SIG-M5 (cell line): ENCODE measurements around the gene DCAF12.
A peak's percentile ranks its signal among the peaks of the same experiment; 100 is the strongest.

ENCODE experiments used
- DNase-seq: peaks from one replicate; lab custom pipeline; 2025; lab: John Stamatoyannopoulos, UW

The DCAF12 gene

GRCh38 chr9:34125681-34126206 is 754 bp downstream of the DCAF12 start:
- DNase-seq = no peak

GRCh38 chr9:34124926-34125325 is 1.6 kb downstream of the DCAF12 start:
- DNase-seq = no peak

DNA sequence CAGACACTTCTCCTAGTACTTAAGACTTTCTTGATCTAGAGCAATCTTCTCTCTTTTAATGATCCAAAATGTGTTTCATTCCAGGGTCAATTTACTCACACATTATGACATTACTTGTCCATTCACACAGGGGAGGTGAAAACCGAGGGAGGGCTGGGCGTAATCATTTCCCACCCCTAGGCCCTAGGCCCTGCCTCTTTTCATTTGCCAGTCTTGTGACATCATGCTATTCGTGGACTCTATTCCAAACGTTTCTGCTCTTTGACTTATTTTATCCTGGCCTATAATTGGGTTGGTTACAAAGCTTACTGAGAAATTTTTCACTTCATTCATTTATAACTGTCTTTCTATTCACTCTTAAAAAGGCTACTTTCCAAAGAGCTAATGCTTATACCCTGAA is 2.4 kb downstream of the DCAF12 start:
- DNase-seq = no peak

GRCh38 chr9:34123682-34124081 is 2.8 kb downstream of the DCAF12 start:
- peak; percentile 80 for DNase-seq

GRCh38 chr9:34121996-34122395 is 4.5 kb downstream of the DCAF12 start:
- no peak for DNase-seq

DNA sequence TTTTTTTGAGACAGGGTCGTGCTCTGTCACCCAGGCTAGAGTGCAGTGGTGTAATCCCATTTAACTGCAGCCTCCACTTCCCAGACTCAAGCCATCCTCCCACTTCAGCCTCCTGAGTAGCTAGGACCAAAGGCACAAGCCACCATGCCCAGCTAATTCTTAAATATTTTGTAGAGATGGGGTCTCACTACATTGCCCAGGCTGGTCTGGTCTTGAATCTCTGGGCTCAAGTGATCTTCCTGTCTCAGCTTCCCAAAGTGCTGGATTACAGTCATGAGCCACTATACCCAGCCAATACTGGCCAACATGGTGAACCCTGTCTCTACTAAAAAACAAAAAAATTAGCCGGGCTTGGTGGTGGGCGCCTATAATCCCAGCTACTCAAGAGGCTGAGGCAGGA is 6.8 kb downstream of the DCAF12 start:
- DNase-seq = no peak

GRCh38 chr9:34114436-34114835 is 12.1 kb downstream of the DCAF12 start:
- no peak for DNase-seq

DNA sequence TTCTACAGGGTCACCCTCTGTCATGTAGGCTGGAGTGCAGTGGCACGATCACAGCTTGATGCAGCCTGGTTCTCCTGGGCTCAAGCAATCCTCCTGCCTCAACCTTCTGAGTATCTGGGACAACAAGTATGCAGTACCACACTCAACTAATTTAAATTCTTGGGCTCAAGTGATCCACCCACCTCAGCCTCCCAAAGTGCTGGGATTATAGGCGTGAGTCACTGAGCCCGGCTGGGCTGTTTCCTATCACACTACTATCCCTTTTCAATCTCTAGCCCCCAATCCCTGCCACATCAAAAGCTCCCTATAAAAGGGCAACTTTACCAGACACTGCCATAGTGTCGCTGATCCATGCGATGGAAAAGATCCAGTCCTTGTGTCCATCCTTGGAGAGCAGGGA is 20.4 kb downstream of the DCAF12 start:
- DNase-seq = no peak

DNA sequence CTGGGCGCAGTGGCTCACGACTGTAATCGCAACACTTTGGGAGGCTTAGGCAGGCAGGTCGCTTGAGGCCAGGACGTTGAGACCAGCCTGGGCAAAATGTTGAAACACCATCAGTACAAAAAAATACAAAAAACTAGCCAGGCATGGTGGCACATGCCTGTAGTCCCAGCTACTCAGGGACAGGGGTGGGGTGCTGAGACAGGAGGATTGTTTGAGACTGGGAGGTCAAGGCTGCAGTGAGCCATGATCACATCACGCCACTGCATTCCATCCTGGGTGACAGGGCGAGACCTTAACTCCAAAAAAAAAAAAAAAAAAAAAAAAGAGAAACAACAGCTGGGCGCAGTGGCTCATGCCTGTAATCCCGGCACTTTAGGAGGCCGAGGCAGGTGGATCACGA is 23.7 kb downstream of the DCAF12 start:
- DNase-seq = no peak

DNA sequence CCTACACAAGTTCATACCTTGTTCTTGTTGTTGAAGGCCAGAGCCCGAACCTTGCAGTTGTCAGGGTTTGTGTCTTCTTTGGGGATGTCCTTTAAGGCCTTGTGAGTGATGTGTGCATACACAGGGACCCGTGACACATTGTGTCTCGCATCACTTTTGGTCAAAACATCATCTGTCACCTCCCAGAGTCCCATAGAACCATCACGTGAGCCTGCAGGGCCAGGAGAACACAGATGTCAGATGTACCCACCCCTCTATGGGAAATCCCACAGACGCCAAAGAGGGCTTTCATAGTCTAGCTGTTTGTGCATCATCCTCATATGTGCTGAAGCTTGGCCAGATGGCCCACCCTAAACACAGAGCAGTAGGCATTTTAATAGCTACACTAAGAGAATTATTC is 28.2 kb downstream of the DCAF12 start:
- DNase-seq = no peak

DNA sequence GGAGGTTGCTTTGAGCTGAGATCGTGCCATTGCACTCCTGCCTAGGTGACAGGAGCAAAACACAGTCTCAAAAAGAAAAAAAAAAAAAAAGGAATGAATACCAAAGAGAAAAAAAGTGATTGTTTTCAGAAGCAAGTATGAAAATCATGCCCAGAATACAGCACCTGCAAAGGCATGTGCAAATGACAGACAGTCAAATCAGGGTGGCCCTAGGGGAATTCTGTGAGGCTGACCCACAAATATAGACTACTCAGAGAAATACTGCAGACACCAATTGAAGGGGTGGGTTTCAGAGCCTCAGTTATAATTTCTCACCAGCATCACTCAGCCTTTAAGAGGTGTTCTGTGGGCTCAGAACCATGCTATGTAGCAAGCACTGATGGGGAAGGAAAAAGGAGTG is 28.6 kb downstream of the DCAF12 start:
- no peak for DNase-seq

GRCh38 chr9:34096751-34097150 is 29.7 kb downstream of the DCAF12 start:
- DNase-seq = no peak

GRCh38 chr9:34093578-34093977 is 32.9 kb downstream of the DCAF12 start:
- no peak for DNase-seq

DNA sequence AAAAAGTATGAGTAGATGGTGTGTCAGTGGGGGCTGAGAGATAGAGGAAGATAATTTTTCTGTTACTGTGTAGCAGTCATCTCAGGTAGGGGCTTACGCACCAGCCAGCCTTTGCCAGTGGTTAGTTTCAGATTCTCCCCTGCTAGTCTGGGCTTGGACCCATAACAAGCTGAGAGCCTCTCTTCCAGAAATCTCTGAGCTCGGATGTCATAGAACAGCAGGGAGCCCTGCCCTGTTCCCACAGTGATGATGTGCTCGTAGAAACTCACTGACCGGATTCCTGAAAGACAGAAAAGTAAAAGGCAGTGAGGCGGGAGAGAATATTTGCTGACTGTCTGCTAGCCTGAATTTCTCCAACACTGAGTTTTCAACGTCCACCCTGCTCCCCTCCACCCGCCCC is 37.2 kb downstream of the DCAF12 start:
- DNase-seq = no peak

DNA sequence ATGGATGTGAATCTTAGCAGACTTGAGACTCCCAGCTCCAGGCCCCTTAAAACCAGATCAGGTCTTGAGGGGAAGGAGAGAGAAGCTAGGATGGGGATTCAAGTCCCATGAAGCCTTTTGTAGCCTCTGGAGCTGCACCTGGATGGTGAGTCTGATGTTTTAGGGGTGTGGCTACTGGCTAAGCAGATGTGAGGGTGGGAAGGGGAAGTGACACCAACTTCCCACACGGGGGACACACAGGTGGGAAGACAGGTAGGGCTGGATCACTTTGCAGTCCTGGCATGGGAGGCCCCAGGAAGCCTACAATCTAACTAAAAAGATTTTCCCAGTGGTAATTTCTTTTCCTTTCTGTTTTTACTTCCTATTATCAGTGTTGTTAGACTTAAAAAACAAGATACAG is 39.1 kb downstream of the DCAF12 start:
- DNase-seq = no peak

DNA sequence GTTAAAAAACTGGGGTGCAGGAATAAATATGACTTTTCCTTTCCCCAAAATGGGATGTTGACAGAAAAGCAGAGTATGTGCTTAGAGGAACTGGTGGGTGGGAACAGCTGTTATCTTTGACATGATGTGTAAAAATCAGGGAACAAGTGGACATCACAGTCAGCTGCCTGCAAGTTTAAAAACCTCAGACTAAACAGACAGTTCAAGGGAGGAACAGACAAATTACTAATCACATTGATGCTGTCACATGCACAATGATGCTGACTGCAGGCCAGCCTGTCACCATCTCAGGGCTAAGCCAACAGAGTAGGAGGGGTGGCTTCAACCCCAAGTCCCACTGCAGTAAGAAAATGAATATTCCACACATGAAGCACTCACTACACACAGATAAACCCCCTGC is 39.6 kb downstream of the DCAF12 start:
- no peak for DNase-seq

- no peak for DNase-seq
These were observed 40.7 kb downstream of the DCAF12 start for GRCh38 chr9:34085581-34086500.

- no peak for DNase-seq
These were observed 41.9 kb downstream of the DCAF12 start for GRCh38 chr9:34084562-34084961.

DNA sequence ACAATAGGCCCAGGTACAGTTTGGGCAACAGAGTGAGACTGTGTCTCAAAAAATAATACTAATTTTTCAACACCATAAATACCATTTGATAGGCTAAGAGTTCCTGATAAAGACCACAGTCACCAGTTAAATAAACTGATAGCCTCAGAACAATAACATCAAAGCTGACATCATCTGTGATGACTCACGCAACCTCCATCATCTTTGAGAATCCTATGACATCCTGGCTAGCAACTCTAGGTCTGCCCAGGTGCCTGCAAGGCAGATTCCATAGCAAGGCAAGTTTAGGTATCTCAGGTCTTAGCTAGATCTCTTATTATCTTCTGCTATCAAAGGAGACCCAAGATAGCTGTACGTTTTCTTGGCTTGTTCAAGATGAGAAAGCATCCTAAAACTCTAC is 47.3 kb downstream of the DCAF12 start:
- DNase-seq = no peak

DNA sequence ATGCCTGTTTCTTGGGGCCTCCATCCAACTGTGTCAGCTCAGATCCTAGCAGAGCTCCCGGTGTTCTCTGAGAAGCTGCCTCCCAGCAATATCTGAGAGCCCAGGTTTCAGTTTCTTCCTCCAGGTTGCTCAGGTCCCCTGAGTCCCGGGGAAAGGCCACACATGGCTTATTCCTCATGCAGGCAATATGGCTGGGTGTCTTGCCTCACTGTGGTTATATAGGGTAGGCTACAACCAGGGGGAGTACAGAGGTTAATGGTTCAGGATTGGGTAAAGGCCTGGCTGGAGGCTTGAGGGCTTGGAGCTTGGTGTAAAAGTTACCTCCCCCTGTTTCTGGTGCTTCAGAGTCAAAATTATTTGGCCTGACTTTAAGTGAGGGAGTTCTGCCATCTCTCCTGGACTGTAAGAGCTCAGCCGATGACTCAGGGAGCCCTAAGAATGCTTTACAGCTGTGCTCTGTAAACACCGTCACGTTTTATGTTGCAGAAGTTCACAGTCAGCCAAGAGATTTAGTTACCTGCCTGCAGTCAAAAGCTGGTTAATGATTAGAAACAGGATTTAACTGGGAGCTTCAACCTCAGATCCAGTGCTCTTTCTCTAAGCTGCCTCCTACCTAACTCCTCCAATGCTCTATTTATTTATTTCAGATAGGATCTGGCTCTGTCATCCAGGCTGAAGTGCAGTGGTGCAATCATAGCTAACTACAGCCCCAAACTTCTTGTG is 53.5 kb downstream of the DCAF12 start:
- no peak for DNase-seq

DNA sequence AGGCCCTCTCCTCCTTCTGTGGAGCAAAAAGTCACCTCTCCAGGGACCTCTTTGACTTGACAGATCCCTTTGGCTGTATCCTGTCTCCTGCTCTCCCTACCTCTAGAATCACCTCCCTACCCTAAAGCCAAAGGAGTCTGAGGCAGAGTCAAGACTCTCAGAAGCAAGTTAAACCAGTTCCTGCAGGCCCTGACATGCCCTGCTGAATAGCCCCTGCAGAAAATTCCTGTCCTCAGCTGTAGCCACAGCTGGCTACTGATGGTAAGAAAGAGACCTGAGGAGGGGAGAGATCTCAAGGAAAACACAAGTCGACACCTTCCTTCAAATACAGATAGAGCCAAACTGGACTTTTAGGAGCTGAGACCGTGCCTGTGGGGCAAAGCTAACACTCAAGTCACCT is 54.1 kb downstream of the DCAF12 start:
- DNase-seq = no peak

DNA sequence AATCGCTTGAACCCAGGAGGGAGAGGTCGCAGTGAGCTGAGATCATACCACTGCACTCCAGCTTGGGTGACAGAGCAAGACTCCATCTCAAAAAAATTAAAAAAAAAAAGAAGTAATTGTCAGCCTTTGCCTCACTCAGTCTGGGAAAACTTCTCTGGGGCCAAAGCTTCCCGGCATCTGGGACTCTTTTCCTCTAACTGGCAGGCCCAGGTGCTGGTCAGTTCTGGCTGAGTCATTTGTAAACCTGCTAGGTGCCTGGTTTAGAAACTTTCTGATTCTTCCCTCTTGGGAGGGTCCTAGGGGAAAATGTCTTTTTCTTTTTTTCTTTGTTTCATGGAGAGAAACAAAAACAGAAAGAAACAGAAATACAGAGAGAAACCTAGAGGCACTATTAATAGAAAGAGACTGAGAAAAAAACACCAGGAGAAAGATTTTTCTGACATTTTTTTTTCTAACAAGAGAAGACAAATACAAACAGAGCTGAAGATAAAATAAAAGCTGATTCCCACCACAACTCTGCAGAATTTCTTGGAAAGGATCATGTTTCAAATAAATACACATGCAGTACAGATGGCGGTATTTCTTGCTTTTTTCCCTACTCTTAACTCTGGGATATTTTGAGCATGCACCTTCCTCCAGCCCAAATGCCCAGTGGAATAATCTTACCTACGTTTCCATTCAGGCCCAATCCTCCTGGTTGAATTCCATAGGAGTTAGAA is 55.7 kb downstream of the DCAF12 start:
- DNase-seq = no peak

- no peak for DNase-seq
These were observed 56.7 kb downstream of the DCAF12 start for GRCh38 chr9:34069831-34070230.
